GM12873 (cell line): ENCODE data around the gene AMMECR1.

Experiments
- CTCF ChIP-seq: IDR thresholded peaks from 2 replicates; pipeline ENCODE4 v1.5.1; 2012; ENCODE audit warnings: low read depth, mild to moderate bottlenecking, moderate library complexity, low read length, control low read depth; ENCODE audit not compliant: insufficient read depth; ENCODE audit errors: missing control alignments

Gene AMMECR1

GRCh38 chrX:110162131-110162530 is 155.8 kb downstream of the AMMECR1 start:
- no peak for TF ChIP-seq CTCF

- no peak for TF ChIP-seq CTCF
Measured at GRCh38 chrX:110161361-110161686, 156.6 kb downstream of the AMMECR1 start.

DNA sequence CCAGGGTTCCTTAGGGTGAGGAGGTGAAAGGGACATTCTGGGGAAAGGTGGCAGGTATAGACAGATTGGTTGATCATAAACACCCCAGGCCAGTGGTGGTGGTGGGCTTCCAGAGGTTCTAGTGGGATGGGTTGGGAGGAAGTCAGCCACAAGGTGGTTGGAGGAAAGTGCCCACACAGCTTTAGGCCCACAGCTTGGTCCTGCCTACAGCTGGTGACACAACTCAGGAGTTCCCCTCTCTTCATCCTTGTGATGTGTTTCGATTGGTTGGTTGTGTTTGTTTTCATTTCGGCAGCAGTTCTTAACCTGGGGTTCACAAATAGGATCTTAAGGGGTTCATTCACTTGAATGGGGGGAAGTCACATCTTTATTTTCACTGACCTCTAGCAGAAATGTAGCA is 158.0 kb downstream of the AMMECR1 start:
- no peak for TF ChIP-seq CTCF

DNA sequence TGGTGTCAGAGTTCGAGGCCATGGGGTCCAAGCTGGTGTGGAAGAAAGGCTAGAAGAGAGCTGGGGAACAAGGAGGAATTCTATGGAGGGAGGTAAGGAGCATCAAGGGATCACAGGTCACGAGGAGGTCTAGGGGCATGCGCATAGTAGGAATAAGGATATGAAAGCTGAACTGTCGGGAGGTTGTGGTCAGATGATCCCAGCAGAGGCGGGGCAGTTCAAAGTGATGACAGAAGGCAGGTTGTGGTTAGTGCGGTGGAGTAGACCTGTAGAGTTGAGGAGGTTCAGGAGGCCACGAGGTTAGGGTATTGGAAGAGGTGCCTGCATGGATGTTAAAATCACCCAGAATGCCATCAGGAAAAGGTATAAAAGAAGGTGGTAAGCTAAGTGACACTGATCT is 158.7 kb downstream of the AMMECR1 start:
- TF ChIP-seq CTCF = no peak

DNA sequence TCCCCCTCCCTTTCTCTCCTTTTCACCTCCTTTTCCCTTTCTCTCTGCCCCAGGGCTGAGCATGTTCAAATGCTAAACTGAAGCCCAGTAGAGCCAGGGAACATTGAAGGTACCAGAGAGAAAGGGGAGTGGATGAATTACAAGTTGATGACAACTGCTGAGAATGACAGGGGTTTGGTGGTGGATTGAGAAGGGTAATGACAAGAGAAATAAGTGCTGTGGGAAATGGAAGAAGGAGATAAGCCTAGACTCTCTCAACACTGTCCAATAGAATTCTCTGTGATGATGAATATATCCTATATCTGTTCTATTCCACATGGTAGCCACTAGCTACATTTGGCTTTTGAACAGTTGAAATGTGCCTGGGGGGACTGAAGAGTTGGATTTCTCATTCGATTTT is 160.4 kb downstream of the AMMECR1 start:
- no peak for TF ChIP-seq CTCF

- TF ChIP-seq CTCF = no peak
Measured at GRCh38 chrX:110156167-110156754, 161.6 kb downstream of the AMMECR1 start.

DNA sequence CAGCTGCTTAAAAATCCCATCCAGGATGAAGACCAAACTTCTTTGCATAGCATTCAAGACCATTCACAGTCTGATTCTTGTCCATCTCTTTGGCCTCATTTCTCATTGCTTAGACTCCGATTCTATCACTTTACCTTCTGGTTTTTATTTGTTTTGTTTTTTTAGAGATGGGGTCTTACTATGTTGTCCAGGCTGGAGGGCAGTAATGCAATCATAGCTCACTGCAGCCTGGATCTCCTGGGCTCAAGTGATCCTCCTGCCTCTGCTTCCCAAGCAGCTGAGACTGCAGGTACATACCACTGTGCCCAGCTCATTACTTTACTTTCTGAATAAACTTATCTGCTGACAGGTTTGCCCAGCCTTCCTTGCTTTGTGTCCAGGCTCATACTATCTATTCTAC is 162.1 kb downstream of the AMMECR1 start:
- TF ChIP-seq CTCF = no peak
